ENCODE measurements around the gene GRIK4. TPM values are rescaled to one million over a fixed set of nuclear protein-coding genes. Genes with fewer than 3 reads are reported as not detected.

GRIK4 gene
- total RNA-seq, 6 experiments from 2014 or later = 0.07 to 0.11 TPM; not detected in 4

DNA sequence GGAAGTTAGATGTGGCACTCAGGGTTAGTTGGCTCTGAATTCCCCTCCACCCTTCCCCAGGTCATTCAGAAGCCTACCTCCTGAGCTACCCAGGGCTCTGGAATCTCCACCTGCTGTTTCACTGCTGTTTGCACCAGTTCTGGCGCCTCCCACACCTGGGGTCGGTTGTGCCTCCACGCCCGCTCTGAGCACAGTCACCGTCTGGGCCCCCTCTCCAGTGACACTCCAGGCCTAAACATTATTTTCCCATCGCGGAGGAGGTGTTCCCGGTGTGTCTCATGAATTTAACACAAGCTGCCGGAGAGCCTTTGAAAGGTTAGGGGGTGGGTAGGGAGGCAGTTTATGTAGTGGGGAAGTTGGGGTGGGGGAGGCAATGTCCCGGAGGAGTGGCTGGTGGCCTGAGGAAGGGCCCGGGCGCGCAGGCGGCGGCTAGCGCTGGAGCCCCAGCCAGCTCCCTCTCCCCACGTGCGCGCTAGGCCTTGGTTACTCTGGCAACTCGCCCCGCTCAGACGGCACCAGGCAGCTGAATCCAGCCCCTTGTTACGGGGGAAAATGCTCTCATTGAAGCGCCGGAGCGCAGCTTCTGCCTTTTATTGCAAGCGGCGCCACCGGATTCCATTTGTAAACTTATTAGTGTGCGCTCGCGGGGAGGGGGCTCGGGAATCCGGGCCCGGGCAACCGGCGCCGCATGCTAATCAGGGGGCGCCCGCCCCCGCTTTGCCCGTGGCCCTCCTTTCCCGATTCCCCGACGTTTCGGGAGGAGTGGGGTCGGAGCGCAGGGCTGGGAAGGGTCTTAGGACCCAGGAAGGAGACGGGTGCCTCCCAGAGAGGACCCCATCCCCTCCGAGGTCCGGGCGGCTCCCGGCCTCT is 52.4 kb downstream of the GRIK4 start:
- Histone ChIP-seq H3K4me1 (peaks cover 0 to 9% (median 4%) of the 10 kb centered on the region in 4 donors), H3K4me3 (no peak overlapping the region), H3K9me3 (no peaks in the 10 kb centered on the region), H3K27me3 (peaks cover 0 to 7% of the 10 kb centered on the region in 2 donors), H3K27ac (no peak overlapping the region), H3K36me3 (no peaks in the 10 kb centered on the region)
- 27% methylated on average over 8 of the region's 53 CpGs for WGBS (ENCODE audit: insufficient coverage, low coverage, low lambda C conversion rate, missing lambda C conversion rate)
- no peak for ATAC-seq
- no peak for DNase-seq
- intact Hi-C loops (cut with DNase I) = no loop called here
- TF ChIP-seq CTCF (IDR thresholded peaks at IDR 0.05) = no peak
- TF ChIP-seq POLR2A (IDR thresholded peaks at IDR 0.05) = no peak

GRCh38 chr11:120564573-120565311 is 53.2 kb downstream of the GRIK4 start:
- no peak for TF ChIP-seq CTCF (IDR thresholded peaks at IDR 0.05)
- intact Hi-C loops (cut with DNase I) = no loop called here
- Histone ChIP-seq H3K27ac (no peak overlapping the region), H3K36me3 (no peaks in the 10 kb centered on the region), H3K9me3 (no peaks in the 10 kb centered on the region), H3K27me3 (peaks cover 0 to 7% of the 10 kb centered on the region in 2 donors), H3K4me1 (peaks cover 0 to 9% (median 4%) of the 10 kb centered on the region in 4 donors), H3K4me3 (peak overlapping the region in 2 of 3 donors; percentile 6 to 7)
- WGBS (ENCODE audit: insufficient coverage, low coverage, low lambda C conversion rate, missing lambda C conversion rate) = 0% methylated on average over 3 of the region's 75 CpGs
- peak in 1 of 3 donors; percentile 35 for DNase-seq
- ATAC-seq = peak; percentile 36 to 76 (median 52)

DNA sequence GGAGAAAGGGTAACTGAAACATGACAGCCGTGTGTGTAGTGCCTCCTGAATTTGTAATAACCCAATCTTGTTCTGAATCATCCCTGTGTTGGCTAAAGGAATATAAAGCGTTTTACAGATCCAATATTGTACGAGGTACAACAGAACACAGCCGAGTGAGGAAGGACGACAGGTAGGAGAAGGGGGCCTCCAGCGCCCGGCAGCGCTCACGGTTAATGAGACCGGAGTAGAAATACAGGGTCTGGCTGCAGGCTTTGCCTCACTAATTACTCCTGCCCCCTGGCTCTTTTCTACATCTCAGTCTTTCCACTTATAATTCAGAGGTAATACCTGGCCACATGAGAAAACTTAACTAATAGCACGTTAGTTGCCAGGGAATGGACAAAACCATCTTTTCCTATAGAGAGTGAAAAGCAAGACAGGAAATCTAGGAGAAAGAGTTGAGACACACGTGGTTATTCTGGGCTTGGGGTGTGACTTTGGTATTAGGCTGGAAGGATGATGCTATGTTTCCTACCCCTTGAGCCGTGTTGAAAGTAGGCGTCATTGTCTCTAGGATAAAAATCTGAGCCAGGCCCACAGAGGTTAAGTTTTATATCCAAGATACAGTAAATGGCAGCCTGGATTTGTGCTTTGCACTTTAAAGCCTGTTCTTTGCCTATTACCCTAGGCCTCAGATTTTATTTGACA is 54.1 kb downstream of the GRIK4 start:
- H3K9me3 ChIP-seq = no peaks in the 10 kb centered on the region
- no peak overlapping the region for H3K4me3 ChIP-seq
- DNase-seq = no peak
- no peaks in the 10 kb centered on the region for H3K36me3 ChIP-seq
- no peak overlapping the region for H3K27ac ChIP-seq
- peaks cover 0 to 9% (median 4%) of the 10 kb centered on the region in 4 donors for H3K4me1 ChIP-seq
- 78% methylated on average over 8 of the region's 14 CpGs for WGBS (ENCODE audit: insufficient coverage, low coverage, low lambda C conversion rate, missing lambda C conversion rate)
- peaks cover 0 to 7% of the 10 kb centered on the region in 2 donors for H3K27me3 ChIP-seq
- ATAC-seq = no peak
- intact Hi-C loops (cut with DNase I) = no loop called here
- TF ChIP-seq CTCF (IDR thresholded peaks at IDR 0.05) (no peak), POLR2A (IDR thresholded peaks at IDR 0.05) (no peak)

DNA sequence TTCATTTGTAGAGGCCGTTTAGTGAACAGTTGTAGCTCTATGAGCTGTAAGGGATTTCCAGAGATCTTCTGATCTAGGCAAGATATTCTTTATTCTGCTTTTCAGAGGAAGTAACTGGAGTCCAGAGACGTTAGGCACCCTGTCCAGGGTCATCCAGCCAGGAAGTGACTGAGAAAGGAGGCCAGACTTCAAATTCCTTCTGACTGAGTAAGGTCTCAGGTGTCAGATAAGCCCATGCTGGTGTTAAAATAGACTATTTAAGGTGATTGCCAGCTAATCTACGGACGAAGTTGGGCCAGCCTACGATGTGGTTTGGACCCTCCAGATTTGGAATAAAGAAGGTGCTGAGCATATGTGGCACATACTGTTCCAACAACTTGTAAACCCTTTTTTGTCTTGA is 54.6 kb downstream of the GRIK4 start:
- H3K27ac ChIP-seq = no peak overlapping the region
- H3K4me3 ChIP-seq = no peak overlapping the region
- no peaks in the 10 kb centered on the region for H3K9me3 ChIP-seq
- H3K27me3 ChIP-seq = peaks cover 0 to 7% of the 10 kb centered on the region in 2 donors
- intact Hi-C loops (cut with DNase I) = no loop called here
- DNase-seq = no peak
- ATAC-seq = no peak
- TF ChIP-seq CTCF (IDR thresholded peaks at IDR 0.05) (no peak), POLR2A (IDR thresholded peaks at IDR 0.05) (no peak)
- H3K36me3 ChIP-seq = no peaks in the 10 kb centered on the region
- 66% methylated on average over 5 of the region's 5 CpGs for WGBS (ENCODE audit: insufficient coverage, low coverage, low lambda C conversion rate, missing lambda C conversion rate)
- H3K4me1 ChIP-seq = peaks cover 0 to 9% (median 4%) of the 10 kb centered on the region in 4 donors
